Measurements from ENCODE around the gene PRDM9.
"Not testable (repeated sequence)": the region's sequence is repeated elsewhere in the genome, so short reads cannot be mapped to it uniquely, and the experiment has no call there.

Gene PRDM9

GRCh38 chr5:23506329-23507236, 826 bp upstream of the PRDM9 start:
- no peak for DNase-seq (ENCODE audit: low read depth in 1 of 2, low spot score in 1 of 2)
- Histone ChIP-seq H3K27ac (replicated peaks) (no peak overlapping the region), H3K4me3 (replicated peaks; ENCODE audit: insufficient read depth, low read length) (no peak overlapping the region), H3K27me3 (ENCODE audit: insufficient read depth, poor library complexity, severe bottlenecking) (no peaks in the 10 kb centered on the region)
- TF ChIP-seq SPI1 (IDR thresholded peaks at IDR 0.05; ENCODE audit: borderline replicate concordance, low read depth) = no peak

GRCh38 chr5:23510434-23510833, 3.0 kb downstream of the PRDM9 start:
- not testable (repeated sequence) for H3K27ac ChIP-seq (replicated peaks); H3K27me3 ChIP-seq (ENCODE audit: insufficient read depth, poor library complexity, severe bottlenecking); H3K4me3 ChIP-seq (replicated peaks; ENCODE audit: insufficient read depth, low read length); DNase-seq (ENCODE audit: low read depth in 1 of 2, low spot score in 1 of 2)

GRCh38 chr5:23522553-23522952, 15.1 kb downstream of the PRDM9 start:
- DNase-seq (ENCODE audit: low read depth in 1 of 2, low spot score in 1 of 2) = no peak
- TF ChIP-seq CTCF (IDR thresholded peaks at IDR 0.05; ENCODE audit: insufficient read depth, low read length) (no peak), REST (IDR thresholded peaks at IDR 0.05; ENCODE audit: insufficient replicate concordance, low read depth) (no peak)
- Histone ChIP-seq H3K27ac (replicated peaks) (no peak overlapping the region), H3K4me3 (replicated peaks; ENCODE audit: insufficient read depth, low read length) (no peak overlapping the region), H3K27me3 (ENCODE audit: insufficient read depth, poor library complexity, severe bottlenecking) (no peaks in the 10 kb centered on the region)

- Histone ChIP-seq H3K4me3 (replicated peaks; ENCODE audit: insufficient read depth, low read length) (no peak overlapping the region), H3K27me3 (ENCODE audit: insufficient read depth, poor library complexity, severe bottlenecking) (no peaks in the 10 kb centered on the region), H3K27ac (replicated peaks) (no peak overlapping the region)
- no peak for DNase-seq (ENCODE audit: low read depth in 1 of 2, low spot score in 1 of 2)
- TF ChIP-seq REST (IDR thresholded peaks at IDR 0.05; ENCODE audit: insufficient replicate concordance, low read depth) (no peak), CTCF (IDR thresholded peaks at IDR 0.05; ENCODE audit: insufficient read depth, low read length) (no peak), SPI1 (IDR thresholded peaks at IDR 0.05; ENCODE audit: borderline replicate concordance, low read depth) (no peak), POLR2AphosphoS5 (IDR thresholded peaks at IDR 0.05; ENCODE audit: low read depth) (no peak), GABPA (IDR thresholded peaks at IDR 0.05; ENCODE audit: low read depth) (no peak)
Observed at GRCh38 chr5:23523031-23523430, 15.6 kb downstream of the PRDM9 start.

GRCh38 chr5:23523998-23524397, 16.6 kb downstream of the PRDM9 start:
- no peak for DNase-seq (ENCODE audit: low read depth in 1 of 2, low spot score in 1 of 2)
- Histone ChIP-seq H3K27me3 (ENCODE audit: insufficient read depth, poor library complexity, severe bottlenecking) (no peaks in the 10 kb centered on the region), H3K27ac (replicated peaks) (no peak overlapping the region), H3K4me3 (replicated peaks; ENCODE audit: insufficient read depth, low read length) (no peak overlapping the region)
- TF ChIP-seq POLR2AphosphoS5 (IDR thresholded peaks at IDR 0.05; ENCODE audit: low read depth) = no peak
- no peak for TF ChIP-seq CTCF (IDR thresholded peaks at IDR 0.05; ENCODE audit: insufficient read depth, low read length)
- TF ChIP-seq REST (IDR thresholded peaks at IDR 0.05; ENCODE audit: insufficient replicate concordance, low read depth) = no peak
- no peak for TF ChIP-seq SPI1 (IDR thresholded peaks at IDR 0.05; ENCODE audit: borderline replicate concordance, low read depth)
- TF ChIP-seq GABPA (IDR thresholded peaks at IDR 0.05; ENCODE audit: low read depth) = no peak

Data from HL-60 (cell line).